Endothelial cell of umbilical vein (primary cell): ENCODE measurements around the gene VPS54.

Experiments used
- EZH2 ChIP-seq: IDR thresholded peaks from 2 replicates; pipeline ENCODE4 v1.6.1; 2012; ENCODE audit warnings: borderline replicate concordance, low read depth, mild to moderate bottlenecking, moderate library complexity, low read length, inconsistent platforms; ENCODE audit not compliant: severe bottlenecking
- GATA2 ChIP-seq: IDR thresholded peaks from 2 replicates; pipeline ENCODE4 v1.7.0; 2011; ENCODE audit warnings: low read depth, mild to moderate bottlenecking, moderate library complexity, mixed read lengths, low read length; ENCODE audit not compliant: insufficient read length, insufficient read depth
- JUN ChIP-seq: IDR thresholded peaks from 2 replicates; pipeline ENCODE4 v1.6.1; 2011; ENCODE audit warnings: borderline replicate concordance, low read depth; ENCODE audit not compliant: insufficient read length, insufficient read depth
- POLR2A ChIP-seq: IDR thresholded peaks from 2 replicates; pipeline ENCODE4 v1.6.1; 2012; ENCODE audit warnings: low read depth, mild to moderate bottlenecking, control low read depth, low read length
- POLR2AphosphoS5 ChIP-seq: IDR thresholded peaks from 2 replicates; pipeline ENCODE4 v1.6.1; 2012; ENCODE audit warnings: low read depth, mild to moderate bottlenecking, control low read depth, low read length, moderate library complexity; ENCODE audit not compliant: insufficient read depth
- TF ChIP-seq, protein P1 (sequence below), 2 donors: IDR thresholded peaks; 1 replicate in 1 of 2; 2 replicates in 1 of 2; pipeline ENCODE4 v1.5.1; 2011; ENCODE audit warnings: low read length in 2 of 2, mild to moderate bottlenecking in 2 of 2, moderate library complexity in 2 of 2, control low read depth in 1 of 2, inconsistent platforms in 1 of 2, low read depth in 1 of 2; ENCODE audit not compliant: insufficient read depth in 1 of 2; ENCODE audit errors: extremely low read depth in 1 of 2

GRCh38 chr2:64025741-64026140 is 6.5 kb upstream of the VPS54 start:
- TF ChIP-seq, protein P1, sequence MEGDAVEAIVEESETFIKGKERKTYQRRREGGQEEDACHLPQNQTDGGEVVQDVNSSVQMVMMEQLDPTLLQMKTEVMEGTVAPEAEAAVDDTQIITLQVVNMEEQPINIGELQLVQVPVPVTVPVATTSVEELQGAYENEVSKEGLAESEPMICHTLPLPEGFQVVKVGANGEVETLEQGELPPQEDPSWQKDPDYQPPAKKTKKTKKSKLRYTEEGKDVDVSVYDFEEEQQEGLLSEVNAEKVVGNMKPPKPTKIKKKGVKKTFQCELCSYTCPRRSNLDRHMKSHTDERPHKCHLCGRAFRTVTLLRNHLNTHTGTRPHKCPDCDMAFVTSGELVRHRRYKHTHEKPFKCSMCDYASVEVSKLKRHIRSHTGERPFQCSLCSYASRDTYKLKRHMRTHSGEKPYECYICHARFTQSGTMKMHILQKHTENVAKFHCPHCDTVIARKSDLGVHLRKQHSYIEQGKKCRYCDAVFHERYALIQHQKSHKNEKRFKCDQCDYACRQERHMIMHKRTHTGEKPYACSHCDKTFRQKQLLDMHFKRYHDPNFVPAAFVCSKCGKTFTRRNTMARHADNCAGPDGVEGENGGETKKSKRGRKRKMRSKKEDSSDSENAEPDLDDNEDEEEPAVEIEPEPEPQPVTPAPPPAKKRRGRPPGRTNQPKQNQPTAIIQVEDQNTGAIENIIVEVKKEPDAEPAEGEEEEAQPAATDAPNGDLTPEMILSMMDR (IDR thresholded peaks at IDR 0.05; ENCODE audit: extremely low read depth in 1 of 2, insufficient read depth in 1 of 2, low read depth in 1 of 2, low read length in 2 of 2) = no peak
- TF ChIP-seq POLR2AphosphoS5 (no peak), EZH2 (no peak), GATA2 (no peak), POLR2A (no peak), JUN (no peak)
